ENCODE results near the gene EHD4.

- TF ChIP-seq, protein P1, sequence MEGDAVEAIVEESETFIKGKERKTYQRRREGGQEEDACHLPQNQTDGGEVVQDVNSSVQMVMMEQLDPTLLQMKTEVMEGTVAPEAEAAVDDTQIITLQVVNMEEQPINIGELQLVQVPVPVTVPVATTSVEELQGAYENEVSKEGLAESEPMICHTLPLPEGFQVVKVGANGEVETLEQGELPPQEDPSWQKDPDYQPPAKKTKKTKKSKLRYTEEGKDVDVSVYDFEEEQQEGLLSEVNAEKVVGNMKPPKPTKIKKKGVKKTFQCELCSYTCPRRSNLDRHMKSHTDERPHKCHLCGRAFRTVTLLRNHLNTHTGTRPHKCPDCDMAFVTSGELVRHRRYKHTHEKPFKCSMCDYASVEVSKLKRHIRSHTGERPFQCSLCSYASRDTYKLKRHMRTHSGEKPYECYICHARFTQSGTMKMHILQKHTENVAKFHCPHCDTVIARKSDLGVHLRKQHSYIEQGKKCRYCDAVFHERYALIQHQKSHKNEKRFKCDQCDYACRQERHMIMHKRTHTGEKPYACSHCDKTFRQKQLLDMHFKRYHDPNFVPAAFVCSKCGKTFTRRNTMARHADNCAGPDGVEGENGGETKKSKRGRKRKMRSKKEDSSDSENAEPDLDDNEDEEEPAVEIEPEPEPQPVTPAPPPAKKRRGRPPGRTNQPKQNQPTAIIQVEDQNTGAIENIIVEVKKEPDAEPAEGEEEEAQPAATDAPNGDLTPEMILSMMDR (optimal IDR thresholded peaks at IDR 0.05 in 1 of 3, IDR thresholded peaks at IDR 0.05 in 1 of 3, conservative IDR thresholded peaks at IDR 0.05 in 1 of 3; ENCODE audit: extremely low read depth in 1 of 3, insufficient read depth in 2 of 3, low read length in 3 of 3): no peak
- TF ChIP-seq EZH2 (IDR thresholded peaks at IDR 0.05; ENCODE audit: low read length): no peak
Measured at GRCh38 chr15:41985236-41986160, 13.1 kb upstream of the EHD4 start.
